Dermis microvascular lymphatic vessel endothelial cell (primary cell): ENCODE data around the gene ABHD2. TPM values are rescaled to one million over a fixed set of nuclear protein-coding genes. Genes with fewer than 3 reads are reported as not detected.
"Not testable (repeated sequence)": the region's sequence is repeated elsewhere in the genome, so short reads cannot be mapped to it uniquely, and the experiment has no call there.

Source experiments
- DNase-seq, 2 donors: peaks; one replicate each; pipeline versions ENCODE4 v3.0.0 to v3.0.0-alpha.2; 2010; ENCODE audit warnings: low read depth in 2 of 2
- total RNA-seq: library from RNA; depleted of rRNA; stranded (reverse); fragments of >200 nt; gene quantifications from 2 replicates; pipeline ENCODE4 v1.2.1, GENCODE V29; 2014

The ABHD2 gene
- total RNA-seq, 1 donor from 2014 or later: 32.1 TPM

DNA sequence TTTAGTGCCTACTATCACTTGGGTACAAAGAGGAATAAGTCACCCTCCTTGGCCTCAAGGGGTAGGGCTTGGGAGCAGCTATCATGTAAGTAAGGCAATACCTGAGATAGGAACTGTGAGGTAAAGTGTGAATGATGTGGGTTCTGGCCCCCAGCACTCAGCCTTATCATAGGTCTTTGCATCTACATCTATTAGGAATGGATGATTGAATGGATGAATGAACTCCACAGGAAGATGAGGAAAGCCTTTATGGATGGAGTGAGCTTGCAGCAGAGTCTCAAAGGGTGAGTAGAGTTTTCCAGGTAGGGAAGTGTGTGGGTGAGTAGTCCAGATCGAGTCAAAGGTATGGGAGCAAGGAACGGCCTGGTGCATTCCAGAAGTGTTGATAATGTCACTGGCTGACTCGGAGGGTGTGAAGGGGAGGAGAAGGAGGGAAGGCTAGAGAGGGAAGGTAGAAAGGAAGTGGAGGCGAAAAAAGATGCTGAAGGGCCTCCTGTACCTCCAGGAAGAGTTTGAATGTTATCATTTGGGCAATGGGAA is 13.1 kb upstream of the ABHD2 start:
- no peak for DNase-seq

DNA sequence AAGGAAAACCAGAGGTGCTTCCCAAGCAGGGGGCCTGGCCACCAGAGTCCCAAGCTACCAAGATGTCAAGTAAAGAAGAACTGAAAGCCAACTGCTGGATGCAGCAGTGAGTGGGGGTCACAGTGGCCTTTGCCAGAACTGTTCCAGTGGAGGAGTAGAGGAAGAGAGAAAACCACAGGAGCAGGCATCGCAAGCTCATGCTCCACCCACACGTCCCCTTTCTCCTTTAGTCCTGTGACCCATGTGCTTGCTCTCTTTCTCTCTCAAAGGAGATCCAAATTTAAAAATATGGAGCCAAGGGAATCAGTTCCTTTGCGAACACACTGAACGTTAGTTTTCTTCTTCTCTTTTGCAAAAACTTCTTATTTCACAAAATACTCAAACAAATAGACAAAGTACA is 12.4 kb upstream of the ABHD2 start:
- DNase-seq: no peak

DNA sequence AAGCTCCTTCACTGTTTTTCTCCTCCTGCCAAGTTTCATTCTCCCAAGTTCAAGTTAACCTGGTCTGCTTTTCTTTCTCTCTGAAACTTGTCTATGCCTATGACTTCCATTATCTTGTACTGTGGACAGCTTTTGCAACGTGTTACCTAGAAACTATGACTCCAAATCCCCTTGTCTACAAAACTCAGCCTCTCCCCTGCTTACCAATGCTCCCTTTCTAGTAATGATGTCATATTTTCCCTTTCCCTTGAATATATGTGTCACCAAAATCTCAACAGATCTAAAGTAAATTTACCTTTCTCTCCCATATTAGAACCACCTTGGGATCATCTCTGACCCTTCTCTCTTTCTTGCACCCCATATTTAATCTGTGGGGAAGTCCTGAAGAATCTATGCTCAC is 10.5 kb upstream of the ABHD2 start:
- no peak for DNase-seq

DNA sequence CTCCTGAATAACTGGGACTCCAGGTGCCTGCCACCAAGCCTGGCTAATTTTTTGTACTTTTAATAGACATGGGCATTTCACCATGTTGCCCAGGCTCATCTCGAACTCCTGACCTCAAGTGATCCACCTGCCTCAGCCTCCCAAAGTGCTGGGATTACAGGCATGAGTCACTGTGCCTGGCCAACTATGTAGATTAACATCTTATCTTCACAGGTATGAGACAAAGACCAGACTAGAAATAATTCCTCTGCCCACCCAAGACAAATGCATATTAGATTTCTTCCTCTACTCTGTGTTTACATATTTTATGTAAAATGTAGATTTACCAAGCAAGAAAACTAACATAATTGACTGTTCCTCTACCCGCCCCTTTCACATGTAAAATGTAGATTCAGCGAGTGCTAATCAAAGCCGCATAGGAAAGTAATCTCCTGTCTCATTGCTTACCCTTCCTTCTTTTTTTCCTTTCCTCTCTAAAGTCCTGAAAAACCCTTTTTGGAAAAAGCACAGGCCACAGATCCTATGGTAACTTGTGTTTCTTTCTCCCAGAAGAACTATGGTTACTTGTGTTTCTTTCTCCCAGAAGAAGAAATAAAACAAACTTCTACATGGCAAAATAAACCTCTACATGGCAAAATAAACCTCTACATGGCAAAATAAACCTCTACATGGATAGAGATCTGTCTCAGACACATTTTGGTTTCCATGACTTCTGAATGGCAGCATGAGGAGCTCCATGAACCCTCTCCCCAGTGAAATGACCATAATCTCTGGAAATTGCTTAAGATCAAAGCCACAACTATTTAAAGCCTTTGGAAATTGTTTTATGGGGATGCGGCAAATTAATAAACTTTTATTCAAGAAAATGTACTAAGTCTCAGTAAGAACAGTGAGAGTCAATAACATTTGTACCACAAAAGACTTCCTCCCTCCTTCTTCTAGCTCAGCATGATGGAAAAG is 9.1 kb upstream of the ABHD2 start:
- DNase-seq: no peak

DNA sequence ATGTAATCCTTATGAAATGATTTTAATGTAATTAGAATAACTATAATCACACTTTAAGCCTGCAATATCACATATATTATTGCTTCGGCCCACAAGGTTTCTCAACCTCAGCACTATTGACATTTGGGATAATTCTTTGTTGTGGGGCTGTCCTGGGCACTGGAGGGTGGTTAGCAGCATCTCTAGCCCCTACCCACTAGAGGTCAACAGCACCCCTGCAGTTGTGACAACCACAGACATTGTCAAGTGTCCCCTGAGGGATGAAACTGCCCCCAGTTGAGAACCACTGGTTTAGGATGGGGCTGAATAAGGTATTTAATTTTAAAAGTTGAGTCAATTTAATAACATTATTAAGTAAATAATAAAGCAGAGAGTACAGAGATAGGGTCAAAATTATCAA is 6.4 kb upstream of the ABHD2 start:
- DNase-seq: no peak

DNA sequence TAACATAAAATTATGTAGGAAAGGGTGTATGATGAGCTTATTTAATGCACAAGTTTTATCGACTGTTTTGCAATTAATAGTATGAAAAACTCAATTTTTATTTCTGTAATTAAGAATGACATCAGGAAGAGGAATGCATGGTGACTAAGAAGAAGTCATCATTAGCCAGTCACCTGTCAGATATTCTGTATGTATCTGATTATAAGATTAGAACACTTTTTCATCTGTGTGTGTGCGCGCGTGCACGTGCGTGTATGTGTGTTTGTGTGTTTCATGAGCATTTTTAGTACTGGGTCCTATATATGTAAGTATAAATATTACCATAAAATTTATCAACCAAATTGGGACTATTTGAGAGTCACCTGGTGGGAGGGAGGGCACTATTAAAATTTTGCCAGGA is 5.0 kb upstream of the ABHD2 start:
- no peak for DNase-seq

DNA sequence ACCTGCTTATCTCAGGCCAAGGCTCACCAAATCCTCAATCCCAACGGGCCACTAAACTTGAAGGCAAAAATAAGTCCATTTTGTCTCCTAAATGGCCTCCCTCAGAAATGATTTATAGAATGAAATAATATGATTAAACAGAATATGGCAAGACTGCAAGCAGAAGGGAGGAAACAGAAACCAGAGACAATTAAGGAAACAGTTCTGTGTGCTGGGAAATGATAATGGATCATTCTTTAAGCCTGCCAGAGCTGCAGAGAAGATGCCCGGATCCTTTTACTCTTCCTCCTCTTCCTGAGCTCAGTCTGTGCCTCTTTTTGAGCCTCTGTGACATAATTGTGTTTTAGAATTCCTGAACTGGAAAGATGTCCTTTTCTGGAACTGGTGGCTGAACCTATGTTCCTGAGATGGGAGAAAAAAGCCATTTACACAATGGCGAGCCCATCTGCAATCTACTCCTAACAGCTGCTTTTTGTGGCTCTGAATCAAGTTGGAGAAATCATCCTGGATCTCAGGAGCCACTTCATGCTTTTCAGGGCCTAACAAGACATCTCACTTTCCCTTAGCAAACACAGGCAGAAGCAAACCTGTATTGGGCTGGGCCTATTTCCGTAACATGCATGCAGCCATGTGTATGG is 2.8 kb upstream of the ABHD2 start:
- no peak for DNase-seq

DNA sequence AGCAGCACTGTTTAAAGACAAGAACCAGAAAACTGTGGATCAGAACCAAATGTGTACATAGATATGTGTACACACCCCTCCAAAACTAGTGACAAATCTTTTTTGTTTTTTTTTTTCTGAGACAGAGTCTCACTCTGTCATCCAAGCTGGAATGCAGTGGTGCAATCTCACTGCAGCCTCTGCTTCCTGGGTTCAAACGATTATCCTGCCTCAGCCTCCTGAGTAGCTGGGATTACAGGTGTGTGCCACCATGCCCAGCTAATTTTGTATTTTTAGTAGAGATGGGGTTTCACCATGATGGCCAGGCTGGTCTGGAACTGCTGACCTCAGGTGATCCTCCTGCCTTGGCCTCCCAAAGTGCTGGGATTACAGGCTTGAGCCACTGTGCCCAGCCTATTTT is 2.3 kb upstream of the ABHD2 start:
- not testable (repeated sequence) for DNase-seq

DNA sequence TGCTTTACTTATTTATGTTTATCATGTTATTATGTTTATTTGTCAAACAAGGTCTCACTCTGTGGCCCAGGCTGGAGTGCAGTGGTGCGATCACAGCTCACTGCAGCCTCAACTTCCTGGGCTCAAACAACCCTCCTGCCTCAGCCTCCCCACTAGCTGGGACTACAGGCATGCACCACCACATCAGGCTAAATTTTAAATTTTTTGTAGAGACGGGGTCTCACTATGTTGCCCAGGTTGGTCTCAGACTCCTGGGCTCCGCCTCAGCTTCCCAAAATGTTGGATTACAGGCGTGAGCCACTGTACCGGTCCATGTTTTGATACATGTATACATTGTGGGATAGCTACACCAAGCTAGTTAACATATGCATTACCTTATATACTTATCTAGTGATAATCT is 1.9 kb upstream of the ABHD2 start:
- DNase-seq: not testable (repeated sequence)

DNA sequence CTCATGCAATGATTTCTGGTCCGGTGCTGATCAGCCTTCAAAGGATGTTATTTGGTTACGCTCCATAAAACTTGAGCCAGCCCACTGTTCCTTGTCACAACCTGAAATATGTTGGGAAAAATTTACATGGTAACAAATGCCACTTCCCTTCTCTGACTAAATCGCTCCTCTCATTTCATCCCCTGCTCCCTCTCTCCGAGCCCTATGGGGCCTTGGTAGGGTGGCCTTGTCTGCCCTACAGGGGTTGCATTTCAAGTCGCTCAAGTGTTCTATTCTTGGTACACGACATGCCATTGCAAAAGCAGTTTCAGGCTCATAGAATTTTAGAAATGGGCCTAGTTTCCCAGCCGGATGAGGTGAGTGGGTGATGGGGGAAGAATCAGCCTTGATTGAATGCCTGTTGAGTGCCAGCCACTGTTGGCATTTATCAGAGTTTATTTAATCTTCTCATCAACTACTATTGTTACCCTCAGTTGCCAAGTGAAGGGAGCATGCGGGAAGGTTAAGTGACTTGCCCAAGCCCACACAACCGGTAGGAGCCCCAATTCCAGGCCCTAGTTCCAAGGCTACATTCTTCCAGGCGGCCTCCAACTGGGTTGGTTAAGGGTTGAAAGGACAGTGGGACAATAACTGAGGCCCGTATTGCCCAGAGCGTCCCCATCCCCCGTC is 961 bp upstream of the ABHD2 start:
- no peak for DNase-seq

DNA sequence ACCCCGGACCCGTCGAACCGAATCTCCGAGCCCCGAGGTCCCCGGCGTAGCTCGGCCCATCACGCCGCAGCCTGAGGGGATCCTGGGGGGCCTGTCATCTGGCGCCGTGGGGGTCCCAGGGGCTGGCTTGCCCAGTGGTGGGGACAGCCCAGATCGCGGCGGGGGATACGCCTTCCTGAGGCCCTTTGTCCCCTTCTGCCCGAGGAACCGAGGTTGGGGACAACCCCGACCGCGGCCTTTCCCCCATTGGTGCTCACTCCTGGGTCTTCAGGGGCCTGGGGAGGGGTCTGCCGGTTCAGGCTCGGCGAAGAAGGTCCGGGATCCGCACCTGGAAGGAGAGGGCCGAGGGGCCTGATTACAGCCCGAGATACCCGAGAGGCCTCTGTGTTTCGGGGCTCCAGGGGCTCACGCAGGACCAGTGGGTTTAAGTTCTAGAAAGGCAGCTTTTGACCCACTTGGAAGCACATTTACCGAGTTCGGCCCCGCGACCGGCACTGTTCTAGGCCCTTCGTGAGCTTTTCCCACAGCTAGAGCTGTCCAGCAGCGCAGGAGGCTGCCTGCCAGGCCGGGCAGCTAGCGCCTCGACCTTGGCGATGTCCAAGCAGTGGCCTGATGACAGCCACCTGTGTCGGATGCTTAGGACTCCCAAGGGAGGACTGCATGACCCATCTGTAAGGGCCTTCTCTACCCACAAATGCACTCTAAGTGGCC is 504 bp downstream of the ABHD2 start:
- DNase-seq: peak in 1 of 2 donors; percentile 43

DNA sequence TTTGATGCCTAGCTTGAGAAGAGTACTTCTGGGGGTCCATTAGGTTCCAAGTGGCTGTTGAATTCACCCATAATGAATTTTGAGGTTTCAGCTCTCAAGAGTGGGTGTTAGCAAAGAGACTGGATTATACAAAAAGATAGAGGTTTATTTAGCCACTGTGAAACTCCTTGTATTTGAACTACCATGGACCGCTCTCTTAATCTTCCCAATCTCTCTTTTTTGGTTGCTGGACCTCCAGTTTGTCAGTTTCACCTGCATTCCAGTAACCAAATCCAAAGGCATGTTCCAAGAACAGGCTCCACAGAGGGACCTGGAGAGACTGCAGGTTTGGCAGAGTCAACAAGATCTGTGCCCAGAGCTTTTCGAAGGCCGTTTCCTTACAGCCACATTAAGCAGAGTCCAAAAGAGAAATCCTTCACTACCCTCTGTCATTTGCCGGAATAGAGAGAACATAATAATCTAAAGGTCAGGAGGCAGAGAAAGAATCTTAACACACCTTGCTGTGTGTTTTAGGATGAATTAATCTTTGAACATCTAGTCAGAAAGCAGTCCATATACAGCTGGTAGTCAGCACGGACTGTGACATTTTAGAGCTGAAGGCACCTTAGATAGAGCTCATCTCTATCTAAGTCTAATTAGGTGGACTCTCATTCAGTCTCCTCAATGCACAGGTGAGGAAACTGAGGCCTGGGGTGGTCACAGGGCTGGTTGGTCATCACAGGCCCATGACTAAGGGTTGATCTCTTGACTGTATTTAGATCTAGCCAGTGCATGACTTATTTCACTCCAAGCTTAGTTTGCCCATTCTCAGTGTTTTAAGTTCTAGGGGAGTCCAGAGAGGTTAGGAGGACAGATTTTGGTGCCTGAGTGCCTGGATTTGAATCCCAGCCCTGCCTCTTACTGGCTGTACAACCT is 1.3 kb downstream of the ABHD2 start:
- DNase-seq: no peak

DNA sequence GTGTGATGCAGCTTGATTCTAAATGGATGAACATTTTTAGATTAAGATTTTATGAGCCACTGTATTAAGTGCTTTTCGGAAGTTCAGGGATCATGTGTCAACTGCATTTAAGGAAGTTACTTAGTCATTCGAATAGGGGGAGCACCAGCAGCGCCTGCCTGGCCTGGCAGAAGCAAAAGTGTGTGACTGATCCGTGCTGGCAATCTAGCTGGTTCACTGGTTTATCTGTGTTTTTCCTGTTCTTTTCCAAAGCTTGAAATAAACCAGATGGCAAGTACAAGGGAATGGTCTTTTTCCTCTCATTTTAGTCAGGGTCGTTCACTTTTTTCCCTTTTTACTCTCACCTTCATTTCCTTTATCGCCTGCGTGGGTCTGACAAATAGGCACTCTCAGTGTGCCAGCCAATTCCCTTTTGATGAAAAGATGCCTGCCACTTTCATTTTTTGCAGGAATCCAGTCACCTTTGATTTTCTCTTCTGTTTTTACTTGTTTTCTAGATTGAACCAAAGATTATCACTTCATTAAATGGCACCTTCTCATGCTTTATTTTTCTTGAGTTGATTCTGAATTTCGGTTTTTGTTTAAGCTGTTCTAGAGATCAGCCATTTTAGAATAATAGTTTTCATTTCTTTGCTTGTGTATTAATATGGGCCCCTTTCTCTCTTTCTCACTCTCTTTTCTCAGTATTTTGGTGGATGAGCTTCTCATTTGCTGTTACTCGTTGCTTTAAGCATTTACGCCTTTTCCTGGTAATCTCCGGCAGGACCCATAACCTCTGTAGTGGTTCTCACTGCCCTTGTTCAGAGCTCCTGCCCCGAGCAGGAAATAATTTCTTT is 2.8 kb downstream of the ABHD2 start:
- DNase-seq: peak; percentile 40 to 91

DNA sequence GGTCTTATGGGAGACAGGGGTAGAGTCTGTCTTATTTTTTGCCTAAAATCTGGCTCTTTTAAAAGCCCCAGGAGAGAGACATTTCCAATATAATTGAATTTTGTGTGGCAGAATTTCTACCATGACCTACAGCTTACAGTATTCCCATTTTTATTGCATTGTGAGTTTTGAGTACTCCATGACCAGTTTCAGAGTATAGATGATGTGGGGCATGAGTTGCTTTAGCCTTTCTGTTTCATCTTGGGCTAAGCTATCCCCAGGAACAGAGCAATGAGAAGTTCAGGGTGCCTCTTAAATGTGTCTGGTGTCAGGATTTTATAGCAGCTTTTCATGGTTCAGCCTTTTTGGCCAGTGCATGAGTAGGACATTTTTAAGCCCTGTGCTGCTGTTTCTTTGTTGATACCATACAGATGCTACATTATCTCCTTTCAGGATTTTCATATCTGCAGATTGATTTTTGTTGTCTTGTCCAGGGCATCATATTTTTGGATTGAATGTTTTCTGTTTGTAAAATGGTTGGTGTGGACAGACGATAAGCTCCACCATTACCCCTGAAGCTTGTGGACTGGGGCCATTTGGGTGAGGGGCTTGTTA is 3.5 kb downstream of the ABHD2 start:
- DNase-seq: no peak

DNA sequence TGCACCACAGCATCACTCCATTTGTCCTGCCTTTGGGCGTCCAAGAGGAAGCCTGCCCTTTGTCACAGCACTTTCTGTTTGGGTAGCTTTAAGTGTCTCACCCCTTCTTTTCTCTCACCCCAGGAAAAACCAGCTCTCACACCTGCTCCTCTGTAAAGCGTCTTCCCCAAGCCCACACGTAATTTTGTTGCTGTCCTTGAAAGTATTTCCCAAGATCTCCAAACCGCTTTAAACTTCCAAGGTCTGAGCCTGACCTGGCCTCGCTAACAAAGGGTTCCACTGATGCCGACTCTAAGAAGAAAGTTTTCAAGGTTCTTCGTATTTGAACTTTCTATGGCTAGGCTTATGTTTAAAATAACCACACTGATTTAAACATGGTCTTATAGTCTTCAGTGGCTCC is 5.3 kb downstream of the ABHD2 start:
- DNase-seq: no peak

DNA sequence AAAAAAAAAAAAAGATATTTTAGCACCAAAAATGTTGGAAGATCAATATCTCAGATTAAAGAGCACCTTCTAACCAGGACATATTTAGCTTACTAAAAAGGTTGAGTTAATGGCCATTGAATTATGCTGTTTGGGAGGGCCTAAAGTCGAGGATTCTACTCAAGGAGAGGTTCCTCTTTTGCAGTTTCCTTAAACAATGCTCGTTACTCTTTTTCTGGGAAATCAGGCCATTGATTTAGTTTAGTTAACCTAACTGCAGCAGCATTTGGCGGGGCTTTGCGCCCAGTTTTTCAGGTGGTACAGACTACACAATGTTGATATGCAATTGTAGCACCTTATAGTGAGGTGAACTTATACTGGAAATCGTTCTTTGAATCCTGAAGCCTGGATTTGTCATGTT is 6.8 kb downstream of the ABHD2 start:
- DNase-seq: no peak

DNA sequence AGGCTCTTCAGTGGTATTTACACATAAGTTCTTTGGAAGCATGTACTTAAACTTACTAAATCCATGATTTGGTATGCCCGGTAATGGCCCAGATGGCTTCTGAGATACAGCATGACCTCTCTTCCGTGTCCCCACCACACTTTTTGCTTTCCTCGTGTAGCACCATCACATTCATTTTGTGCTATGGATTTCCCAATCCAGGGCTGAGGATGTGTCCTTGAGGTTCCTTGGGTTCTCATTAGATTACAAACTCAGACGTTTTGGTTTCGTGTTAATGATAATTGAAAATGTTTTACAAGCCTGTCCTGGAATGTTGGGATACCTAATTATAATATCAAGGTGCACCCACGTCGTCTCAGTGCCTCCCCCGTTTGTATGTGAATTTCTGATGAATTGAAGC is 7.3 kb downstream of the ABHD2 start:
- DNase-seq: no peak

DNA sequence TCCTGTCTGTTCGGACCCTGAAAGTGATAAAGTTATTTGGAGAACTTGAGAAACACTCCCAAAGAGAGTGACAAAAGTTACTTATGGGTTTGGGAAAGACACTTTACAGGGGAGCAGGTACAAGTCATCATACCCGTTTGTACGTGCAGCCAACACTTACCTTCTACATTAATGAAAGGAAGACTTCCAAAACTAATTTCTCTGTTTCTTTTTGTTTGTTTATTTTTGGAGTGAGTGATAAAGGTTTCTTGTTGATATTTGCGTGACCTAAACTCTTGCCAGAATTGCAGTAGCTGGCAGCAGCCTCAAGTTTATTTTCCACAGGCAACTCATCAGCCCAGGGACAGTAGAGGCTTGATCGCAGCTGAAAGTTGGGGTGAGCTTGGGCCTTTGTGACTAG is 8.4 kb downstream of the ABHD2 start:
- DNase-seq: no peak

DNA sequence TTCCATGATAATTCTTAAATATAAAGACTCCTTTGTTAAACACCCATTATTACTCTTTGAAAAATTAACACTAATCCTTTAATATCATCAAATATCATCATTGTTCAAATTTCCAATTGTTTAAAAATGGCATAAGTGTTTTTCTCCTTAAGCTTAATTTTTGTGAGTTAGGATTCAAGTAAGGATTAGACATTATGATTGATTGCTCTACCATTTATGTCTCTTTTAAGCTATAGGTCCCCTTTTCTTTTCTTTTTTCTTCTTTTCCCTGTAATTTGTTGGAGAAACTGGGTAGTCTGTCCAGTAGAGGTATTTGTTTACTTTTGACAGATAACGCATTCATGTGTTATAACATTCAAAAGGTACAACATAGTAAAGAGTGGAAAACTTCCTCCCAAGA is 9.1 kb downstream of the ABHD2 start:
- no peak for DNase-seq
